HG02884 (cell line): Measurements from ENCODE around the gene LAPTM5.

Experiments
- ATAC-seq: cut with Tn5 transposase; IDR thresholded peaks from one replicate; pipeline ENCODE4 v1.9.1; 2021; ENCODE audit warnings: mild to moderate bottlenecking, moderate library complexity; ENCODE audit not compliant: unreplicated experiment

The LAPTM5 gene

DNA sequence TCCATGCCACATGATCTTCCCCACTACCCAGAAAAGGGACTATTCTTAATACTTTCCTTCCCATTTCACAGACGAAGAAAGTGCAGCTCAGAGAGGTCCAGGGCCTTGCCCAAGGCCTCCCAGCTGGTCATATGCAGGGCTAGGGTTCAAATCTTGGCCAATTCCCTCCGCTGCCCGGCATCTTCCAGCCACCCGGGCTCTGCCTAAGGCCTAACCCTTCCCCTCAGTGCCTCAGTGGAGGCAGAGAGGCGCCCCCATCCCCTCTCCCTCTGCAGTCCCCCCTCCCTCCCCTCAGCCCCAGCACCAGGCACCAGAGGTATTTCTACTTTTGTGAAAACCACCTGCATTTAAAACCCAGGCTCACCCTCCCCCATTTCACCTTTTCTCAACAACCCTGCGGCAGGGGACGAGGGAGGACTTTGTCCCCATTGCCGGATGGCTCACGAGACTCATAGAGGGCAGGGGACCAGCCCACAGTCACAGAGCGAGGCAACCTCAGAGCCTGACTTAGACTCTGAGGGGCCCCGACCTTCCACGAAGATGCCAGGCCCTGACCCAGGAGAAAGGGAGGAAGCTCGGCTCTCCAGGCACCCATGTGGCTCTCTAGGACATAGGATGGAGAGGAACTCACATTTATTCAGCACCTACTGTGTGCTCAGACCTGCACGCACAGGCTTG lies 12.3 kb downstream of the LAPTM5 start:
- ATAC-seq = no peak

DNA sequence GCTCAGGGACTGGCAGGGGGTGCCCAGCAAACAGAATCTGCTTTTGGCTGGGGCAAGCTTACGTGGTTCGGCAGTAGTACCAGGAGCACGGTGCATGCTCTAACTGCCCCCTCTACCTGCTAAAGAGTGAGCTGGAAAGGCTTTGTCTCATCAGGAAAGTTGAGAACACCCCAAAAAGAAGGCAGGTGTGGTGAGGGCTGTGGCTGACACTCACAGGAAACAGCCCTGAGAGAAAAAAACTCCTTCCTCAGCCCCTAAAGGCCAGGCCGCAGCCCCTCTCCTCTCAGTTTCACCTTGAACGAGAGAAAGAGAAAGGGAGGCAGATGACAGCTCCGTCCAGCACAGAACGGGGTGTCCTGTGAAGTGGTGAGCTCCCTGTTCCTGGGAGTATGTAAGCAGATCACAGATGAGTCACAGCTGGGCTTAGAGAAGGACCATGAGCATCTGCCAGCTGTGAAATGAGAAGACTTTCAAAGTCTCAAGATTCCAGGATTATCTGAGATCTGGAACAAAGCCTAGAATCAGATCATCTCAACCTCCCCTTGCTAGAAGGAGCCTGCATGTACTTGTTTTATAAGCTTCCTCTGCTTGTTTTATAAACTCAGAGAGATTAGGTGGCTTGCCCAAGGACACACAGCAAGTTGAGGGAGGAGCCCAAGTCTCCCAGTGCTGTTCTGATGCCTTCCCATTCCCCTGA lies 13.4 kb downstream of the LAPTM5 start:
- no peak for ATAC-seq

DNA sequence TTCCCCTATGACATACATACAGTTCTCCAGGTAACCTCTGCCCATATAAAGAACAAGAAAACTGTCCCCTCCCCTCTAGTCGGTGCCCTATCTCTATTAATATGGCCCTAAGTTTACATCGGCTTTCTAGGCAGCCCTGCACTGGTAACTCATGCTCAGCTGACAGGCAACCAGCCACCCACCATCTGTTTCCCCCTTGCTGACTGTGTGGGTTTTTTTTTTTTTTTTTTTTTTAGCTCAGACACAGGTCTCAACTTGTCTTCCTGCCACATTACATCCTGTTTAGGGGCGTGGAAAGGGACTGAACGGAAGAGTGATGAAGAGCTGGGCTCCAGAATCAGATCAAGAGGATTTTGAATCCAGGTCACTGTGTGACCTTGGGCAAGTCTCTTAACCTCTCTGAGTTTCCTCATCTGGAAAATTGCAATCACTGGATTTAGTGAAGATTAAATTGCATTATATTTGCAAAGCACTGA lies 14.0 kb downstream of the LAPTM5 start:
- ATAC-seq = no peak

DNA sequence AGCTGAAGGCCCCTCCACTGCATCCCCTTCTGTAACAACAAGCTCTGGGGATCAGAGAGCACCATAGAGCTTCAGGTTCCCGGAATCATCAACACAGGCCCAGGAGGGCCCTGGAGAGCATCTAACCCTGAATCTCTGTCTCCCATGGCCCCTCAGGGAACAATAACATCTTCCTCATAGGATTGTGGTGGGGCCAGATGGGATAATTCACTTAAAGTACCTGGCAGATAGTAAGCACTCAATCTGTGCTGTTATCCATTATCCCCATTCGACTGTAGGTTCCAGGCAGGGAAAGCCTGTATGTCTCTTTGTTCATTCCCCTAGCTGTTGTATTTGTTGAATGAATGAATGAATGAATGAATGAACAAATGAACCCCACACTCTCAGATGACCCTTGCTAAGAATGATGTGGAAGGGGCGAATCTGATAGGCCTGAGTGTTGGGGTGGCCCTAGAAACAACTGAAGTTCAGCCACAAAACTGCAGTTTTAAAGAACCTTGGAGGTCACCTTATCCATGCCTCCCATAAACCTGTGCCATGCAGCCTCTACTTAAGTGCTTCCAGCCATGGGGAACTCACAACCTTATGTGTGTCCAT lies 14.5 kb downstream of the LAPTM5 start:
- no peak for ATAC-seq

DNA sequence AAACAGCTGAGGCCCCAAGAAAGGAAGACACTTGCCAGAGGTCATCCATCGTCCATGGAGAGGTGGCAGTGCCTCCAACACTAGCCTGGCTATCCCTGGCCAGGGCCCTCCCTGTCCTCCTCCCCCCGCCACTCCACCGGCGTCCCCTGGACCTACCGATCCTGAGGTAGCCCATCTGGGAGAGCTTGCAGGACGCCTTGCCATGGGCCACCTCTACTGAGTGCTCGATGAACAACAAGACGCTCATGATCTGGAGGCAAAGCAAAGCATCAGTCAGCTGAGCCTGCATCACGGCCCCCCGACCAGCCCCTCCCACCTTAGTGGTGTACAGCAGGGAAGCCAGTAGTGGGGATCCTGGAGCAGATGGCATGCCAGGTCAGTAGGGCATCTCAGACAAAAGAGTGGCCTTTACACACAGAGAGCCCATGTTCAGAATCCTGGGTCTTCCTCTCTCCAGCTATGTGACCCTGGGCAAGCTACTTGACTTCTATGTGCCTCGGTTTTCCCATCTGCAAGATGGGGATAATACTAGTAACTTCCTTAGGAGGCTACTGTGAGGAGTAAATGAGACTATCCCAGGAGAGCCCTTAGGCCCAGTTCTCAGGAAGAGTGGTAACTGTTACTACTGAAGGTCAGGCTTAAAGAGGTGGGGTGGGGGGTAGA lies 15.1 kb downstream of the LAPTM5 start:
- ATAC-seq = no peak

DNA sequence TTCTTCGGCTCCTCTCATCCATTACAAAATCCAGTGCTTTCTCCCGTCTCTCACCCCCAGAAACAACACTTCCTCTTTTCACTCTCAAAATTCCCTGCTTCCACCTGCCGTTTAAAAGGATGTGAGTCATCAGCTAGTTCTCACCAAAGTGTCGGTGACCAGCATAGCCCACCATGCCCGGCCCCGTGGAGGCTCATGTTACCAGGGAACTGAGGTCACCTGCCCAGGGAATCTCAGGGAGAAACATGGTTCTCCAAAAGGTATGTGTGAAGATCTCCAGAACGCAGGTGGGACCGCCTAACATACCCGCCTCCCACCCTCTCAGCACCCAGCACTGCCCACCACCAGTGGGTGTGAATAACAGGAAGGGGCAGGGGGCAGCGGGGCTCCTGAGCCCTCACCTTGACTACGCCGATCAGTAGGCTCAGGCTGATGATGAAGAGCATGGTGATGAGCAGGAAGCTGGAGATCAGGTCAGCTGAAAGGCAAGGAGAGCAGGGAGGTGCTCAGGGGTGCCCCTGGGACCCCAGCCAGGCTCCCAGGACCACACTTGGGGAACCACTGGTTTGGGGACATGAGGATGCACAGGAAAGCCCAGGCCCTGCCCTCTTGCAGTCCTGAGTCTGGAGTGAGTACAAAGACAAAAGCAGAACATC lies 16.2 kb downstream of the LAPTM5 start:
- no peak for ATAC-seq

DNA sequence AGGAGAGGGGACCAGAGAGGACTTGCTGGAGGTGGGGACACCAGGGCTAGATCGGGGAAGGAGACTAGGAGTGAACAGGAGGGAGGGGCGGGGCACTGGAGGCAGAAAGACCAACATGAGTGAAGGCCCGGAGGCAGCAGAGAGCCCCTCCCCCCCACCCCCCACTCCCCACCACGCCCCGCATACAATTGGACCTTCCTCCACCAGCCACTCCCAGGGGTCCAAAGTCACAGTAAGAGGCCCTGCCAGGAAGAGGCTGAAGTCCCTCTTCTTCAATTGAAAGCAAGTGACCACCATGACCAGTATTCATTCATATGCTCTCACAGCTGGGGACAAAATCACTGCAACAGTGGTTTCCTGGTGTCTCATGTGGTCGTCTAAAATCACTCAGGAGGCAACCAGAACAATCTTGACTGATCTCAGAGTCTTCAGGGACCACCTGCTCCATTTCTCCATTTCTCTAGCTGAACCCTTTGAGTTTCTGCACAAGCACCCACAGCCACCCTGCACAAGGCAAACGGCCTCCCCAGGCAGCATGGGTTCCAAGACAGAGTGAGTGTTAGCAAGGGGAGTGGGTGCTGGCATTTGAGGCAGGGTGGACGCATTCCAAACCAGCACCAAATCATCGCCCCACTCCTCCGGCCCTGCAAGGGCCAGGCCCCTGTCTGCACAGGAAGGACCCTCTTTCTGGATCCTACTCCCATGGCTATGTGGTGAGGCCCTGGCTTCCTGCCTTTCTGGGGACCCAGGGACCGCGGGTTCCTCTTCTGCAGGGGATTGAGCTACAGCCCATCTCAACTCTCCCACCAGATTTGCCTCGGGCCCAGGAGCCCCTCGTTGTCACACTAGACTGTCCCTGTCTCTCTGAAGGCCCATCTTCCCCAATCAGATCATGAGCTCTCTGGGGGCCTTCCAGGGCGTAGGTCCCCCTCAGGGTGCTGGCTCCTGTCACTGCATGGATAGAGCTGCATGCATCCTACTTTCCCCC lies 17.0 kb downstream of the LAPTM5 start:
- no peak for ATAC-seq

DNA sequence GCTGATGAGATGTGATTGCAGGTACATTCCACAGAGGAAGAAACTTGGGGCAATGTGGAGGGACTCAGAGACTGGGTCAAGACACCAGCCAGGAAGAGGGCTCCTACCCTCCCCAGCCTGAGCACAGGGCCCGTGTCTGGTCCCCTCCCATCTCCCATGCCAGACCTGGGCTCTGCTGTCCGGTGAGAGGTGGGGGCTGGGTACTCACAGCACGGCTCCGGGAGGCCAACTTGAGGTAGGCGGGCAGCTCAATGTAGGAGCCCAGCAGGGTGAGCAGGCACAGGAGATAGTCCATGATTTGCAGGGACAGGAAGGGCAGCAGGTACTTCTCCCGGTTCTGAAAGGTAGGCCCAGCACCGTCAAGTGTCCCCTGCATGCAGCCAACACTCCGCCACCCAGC lies 18.0 kb downstream of the LAPTM5 start:
- no peak for ATAC-seq

DNA sequence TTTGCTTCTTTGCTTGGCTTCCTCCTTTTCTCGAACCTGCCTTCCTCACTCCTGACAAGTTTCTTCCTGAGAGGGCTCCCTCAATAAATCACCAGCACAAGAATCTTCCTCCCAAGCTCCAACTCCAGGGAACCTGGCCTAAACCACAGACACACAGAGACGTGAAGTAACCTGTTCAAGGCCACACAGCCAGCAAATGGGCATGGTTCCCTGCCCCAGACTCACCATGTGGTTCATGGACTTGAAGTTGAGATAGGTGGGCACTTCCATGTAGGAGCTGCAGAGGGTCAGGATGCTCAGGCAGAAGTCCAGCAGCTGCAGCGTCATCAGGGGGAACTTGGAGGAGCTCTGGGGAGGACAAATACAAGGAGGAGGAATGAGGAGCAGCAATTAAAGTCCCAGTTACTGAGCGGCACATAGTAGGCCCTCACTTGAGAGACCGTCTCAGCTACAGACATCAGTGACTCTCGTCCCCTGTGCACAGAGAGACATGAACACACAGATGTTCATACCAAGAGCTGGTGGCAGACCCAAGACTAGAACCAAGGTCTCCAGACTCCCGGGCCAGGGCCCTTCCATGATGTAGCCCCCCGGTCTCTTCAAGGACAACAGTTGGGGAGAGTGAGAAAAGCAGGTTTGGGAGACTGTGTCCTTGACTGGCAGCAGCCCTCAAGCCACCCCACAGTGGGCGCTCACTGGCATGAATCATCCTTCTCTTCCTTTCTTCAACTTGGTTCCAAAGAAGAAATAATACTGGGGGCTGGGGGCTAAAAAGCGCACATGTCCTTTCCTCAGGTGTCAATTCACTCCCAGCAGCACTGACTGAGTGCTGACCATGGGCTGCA lies 18.6 kb downstream of the LAPTM5 start:
- no peak for ATAC-seq

DNA sequence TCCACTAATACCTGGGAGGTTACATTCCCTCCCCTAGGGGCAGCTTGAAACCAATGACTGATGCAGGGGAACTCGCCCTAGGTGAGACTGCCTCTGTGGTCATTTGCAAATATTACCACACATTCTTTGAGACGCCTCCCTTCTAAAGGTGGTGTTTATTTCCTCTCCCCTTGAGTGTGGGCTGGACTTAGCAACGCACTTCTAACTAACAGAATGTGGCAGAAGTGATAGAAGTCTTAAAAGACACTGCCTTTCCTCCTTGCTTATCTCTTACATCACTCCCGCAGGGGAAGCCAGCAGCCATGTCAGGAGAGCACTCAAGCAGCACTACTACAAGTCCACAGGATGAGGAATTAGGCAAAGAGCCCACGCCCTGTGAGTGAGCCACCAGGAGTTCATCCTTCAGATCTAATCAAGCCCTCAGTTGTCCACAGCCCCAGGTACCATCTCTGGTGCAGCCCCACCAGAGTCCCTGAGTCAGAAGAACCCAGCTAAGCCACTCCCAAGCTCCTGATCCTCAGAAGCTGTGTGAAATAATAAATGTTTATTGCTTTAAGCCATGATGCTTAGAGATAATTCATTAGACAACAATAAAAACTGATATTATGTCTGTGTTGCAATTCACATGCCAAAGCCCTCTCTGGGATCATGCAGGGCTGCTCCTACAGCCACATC lies 19.4 kb downstream of the LAPTM5 start:
- ATAC-seq = no peak

DNA sequence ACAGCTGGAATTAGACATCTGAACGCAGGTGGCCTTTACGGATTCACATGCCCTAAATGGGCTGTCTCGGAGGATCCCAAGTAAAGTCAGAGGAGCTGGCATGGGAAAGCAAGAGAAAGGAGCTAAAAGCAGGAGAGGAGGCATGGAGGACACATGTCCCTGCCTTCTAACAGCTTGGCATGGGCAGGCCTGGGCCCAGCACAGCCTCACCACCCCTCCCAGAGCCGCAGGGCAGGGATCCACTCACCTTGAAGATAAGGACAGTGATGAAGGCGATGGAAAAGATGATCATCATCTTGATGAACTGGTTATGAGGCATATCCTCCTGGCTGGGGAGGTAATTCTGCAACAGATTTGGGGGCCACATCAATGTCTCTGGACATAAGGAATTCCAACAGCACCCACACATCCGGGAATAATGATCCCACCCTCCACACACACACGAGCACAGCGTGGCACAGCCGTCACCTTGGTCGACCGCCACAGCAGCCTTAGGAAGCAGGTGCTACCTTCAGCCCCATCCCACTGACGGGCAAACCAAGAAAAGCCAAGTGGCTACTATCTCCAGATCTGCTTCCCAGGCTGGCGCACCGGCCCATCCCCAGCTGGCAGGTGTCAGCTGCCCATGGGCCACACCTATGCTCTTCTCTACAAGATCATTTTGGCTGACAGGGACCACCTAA lies 20.1 kb downstream of the LAPTM5 start:
- no peak for ATAC-seq

DNA sequence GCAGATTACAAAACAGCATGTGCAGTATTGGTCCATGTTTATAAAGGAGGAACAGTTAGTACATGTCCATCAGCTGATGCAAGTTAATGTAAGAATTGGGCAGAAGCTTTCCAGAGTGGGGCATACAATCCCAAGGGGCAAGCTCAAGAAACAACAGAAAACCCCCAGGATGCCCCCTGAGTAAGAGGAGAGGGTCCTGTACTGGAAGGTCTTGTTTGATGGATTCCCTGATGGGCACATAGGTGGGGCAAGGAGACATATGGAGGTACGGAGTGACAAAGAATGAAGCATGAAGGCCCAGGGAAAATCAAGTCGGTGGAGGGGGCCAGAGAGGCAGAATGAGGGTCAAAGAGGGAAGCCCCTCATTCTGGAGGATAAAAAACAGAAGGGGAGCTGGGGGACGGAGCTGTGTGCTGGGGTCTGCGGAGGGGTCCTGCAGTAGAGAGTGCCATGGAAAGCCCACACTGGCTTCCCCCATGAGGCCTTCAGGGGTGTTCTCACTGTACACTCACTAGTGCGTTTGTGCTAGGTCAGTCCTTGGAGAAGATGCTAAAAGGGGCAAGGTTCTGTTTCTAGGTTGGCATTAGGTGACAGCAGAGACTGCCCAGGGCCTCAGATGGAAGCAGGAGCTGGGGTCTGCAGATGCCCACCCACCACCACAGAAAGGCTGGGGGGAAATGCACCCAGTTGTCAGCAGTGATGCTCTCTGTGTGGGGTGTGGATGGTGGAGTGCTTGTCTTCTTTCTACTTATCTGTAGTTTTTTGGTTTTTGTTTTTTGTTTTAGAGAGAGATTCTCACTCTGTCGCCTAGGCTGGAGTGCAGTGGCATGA lies 21.7 kb downstream of the LAPTM5 start:
- no peak for ATAC-seq

DNA sequence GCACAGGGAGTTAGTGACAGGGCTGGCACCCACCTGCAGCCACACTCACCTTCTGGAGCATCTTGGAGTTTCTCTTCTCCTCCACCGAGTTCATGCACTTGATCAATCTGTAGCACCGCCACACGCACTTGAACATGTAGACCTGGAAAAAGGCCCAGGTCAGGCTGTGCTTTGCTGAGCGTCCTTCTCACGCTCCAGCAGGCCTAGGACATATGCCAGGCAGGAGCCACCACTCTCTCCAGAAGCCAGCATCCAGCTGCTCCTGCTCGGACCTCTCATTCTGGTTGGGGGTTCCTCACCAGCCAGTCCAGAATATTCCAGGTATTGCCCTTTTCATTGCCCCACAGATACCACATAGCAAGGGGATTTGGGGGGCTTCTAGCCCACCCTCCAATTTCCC lies 22.4 kb downstream of the LAPTM5 start:
- ATAC-seq = no peak

DNA sequence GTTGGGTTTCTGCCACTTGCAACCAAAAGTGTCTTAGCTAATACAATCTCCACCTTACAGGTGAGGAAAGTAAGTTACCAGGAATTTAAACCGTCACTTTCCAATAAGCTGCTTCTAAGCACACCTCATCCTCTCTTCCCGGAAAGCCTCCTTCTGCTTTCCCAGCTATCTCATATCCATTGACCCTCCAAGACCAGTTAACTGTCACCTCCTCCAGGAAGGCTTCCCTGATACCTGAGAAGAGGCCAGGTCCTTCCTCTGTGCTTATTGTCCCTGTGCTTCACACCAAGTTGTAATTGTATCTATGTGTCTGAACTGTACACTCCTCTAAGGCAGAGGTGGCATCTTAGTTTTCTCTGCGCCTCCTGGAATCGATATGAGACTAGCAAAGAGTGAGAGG lies 23.0 kb downstream of the LAPTM5 start:
- no peak for ATAC-seq

DNA sequence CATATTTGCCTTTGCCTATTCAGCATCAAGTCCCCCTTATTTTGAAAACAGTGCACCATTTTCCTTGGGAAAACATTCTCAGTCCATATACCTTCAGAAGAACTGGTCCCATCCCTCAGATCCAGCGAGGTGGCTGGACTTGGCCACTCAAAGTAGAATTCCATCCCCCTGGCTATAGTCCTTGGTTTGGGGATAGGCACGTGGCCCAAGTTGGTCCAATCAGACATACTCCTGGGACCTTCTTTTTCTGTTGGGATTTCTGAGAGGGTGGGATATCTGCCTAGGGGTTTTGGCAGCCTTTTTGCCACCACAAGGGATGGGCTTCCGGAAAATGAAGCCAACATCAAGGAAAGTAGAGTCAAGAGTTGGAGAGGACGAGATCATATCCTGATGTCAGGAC lies 23.5 kb downstream of the LAPTM5 start:
- no peak for ATAC-seq

DNA sequence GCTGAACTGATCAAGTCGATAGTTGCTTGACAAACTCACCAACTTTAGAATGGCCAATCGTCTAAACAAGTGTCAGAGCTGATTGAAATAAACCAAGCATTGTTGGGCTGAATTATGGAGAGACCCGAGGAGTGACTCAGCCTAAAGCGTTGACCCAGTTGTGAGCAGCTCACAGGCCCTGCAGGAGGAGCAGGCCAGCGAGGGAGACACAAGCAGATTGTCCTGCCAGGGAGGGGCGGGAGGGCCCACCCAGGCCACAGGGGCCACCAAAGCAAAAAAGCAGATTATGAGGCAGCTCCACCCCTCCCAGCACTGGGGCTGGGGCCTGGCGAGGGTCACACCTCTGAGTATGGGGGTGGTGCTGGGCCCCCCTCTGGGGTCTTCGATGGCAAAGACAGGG lies 24.1 kb downstream of the LAPTM5 start:
- no peak for ATAC-seq
